Inferior parietal cortex (tissue), 1 donor: Measurements from ENCODE around the gene GJA8.
"Not testable (repeated sequence)": the region's sequence is repeated elsewhere in the genome, so short reads cannot be mapped to it uniquely, and the experiment has no call there.

Experiments
- DNase-seq: peaks from one replicate; pipeline ENCODE4 v3.0.0-alpha.2; 2016; ENCODE audit errors: extremely low spot score

The GJA8 gene

DNA sequence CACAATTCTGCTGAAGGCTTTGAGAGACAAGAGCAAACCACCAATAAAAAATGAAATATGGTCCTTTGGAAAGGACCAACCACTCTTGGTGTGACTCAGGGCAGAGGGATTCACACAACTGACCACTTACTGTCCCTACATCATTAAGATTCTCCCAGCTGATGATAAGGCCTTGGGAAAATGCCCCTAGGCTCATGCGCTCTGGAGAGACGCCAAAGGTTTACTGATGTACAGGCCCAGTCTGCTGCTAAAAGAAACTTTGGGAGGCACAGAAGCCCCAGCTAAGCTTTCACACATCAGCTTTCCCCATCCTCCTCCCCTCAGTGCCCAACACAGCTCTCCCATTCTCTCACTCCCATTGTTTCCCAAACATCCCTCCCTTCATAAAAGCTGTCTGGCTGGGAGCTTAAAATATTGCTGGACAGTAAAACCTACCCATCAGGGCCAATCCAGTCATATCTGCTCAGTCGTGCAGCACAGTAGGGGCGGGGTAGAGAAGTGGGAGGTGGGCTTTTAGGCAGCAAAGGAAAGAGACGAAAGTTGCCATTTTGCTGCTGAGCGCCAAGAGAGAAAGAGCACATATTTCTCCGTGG is at the start of gene GJA8:
TSS of gene GJA8 (plus strand) at position 543 of the 593 bp plus-strand sequence. CDS start 5,161 bp downstream, outside the sequence.
- DNase-seq, result no peak

DNA sequence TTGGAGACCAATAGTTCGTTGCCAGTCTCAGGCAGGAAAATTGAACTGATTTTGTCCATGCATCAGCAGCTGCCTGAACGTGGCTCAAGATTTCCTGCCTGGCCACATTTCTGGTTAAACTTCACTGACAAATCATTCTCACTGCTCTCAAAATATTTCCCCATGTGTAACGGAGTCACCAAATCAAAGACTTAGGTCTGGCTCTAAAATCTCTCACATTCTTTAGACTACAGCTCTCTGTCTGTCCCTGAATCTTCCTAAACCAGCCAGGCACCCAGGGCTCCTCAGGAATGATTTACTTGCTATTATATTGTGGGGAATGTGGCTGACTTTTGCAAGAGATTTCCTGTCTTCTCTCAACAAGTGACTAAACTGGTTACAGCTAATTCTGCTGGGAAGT is 49.2 kb upstream of the GJA8 start:
- DNase-seq, result no peak

GRCh38 chr1:147854989-147855388 is 47.6 kb upstream of the GJA8 start:
- not testable (repeated sequence) for DNase-seq

GRCh38 chr1:147855996-147856395 is 46.6 kb upstream of the GJA8 start:
- DNase-seq, result not testable (repeated sequence)

DNA sequence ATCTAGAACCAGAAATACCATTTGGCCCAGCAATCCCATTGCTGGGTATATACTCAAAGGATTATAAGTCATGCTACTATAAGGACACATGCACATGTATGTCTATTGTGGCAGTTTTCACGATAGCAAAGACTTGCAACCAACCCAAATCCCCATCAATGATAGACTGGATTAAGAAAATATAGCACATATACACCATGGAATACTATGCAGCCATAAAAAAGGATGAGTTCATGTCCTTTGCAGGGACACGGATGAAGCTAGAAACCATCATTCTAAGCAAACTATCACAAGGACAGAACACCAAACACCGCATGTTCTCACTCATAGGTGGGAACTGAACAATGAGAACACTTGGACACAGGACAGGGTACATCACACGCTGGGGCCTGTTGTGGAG is 35.4 kb upstream of the GJA8 start:
- not testable (repeated sequence) for DNase-seq

- DNase-seq, result no peak
Measured at GRCh38 chr1:147878022-147878421, 24.6 kb upstream of the GJA8 start.

GRCh38 chr1:147879911-147880310 is 22.7 kb upstream of the GJA8 start:
- no peak for DNase-seq

- DNase-seq, result no peak
Measured at GRCh38 chr1:147882535-147882934, 20.1 kb upstream of the GJA8 start.

- peak; percentile 14 for DNase-seq
Measured at GRCh38 chr1:147890177-147890790, 12.3 kb upstream of the GJA8 start.

- DNase-seq, result peak; percentile 40
Measured at GRCh38 chr1:147891088-147891487, 11.5 kb upstream of the GJA8 start.

- peak; percentile 7 for DNase-seq
Measured at GRCh38 chr1:147892216-147892615, 10.4 kb upstream of the GJA8 start.

DNA sequence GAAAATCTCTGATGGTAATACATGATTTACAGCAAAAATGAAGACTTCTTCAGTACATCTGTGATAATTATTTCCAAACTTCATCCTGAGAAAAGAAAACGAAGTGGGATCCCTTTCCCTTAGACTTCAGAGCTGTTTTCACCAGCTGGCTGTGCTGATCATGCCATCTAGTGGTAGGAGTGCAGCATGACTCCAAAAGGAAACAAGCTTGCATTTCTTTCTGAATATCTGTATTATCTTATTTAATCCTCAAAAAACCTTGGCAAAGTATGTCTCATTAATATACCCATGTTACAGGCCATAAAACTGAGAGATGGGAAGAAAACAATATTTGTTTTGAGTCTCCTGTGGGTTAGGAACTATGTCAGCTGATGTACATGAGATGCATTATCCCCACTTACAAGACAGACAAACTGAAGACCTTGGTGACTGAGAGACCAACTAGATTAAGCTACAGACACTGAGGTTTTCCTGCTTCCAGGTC is 9.8 kb upstream of the GJA8 start:
- peak; percentile 79 for DNase-seq

- DNase-seq, result no peak
Measured at GRCh38 chr1:147895123-147895522, 7.5 kb upstream of the GJA8 start.

DNA sequence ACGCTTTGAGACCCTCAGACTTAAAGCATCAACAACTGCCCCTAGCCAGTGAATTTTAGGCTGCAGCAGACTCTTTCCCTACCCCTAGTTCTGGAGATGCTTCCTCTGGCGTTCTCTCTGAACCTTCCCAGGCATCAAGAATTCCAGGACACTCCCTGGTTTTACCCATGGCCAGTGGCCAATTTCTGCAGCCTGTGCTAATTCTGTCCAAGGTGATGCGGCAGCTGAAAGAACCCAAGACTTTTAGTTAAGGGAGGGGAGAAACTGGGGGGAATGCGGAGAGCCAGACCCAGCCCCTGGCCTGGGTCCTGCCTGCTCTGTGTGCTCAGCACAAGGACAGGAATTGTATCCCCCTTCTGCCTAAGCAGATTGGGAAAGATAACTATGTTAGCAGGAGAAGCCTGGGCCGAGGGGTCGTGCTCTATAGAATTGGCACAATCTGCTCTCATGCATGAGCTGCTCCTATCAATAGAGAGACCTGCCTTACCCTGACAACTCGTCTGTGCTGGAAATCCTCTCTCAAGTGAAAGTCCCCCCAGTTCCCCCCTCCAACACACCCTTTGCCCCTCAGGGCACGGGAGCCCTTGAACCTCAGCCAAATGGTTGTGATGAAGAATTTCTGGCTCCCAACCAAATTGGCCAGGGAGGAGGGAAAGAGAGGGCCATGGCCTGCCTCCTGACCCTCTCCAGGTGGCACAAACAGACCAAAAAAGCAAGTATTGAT is 5.4 kb upstream of the GJA8 start:
- no peak for DNase-seq

GRCh38 chr1:147897789-147898188 is 4.8 kb upstream of the GJA8 start:
- DNase-seq, result no peak

DNA sequence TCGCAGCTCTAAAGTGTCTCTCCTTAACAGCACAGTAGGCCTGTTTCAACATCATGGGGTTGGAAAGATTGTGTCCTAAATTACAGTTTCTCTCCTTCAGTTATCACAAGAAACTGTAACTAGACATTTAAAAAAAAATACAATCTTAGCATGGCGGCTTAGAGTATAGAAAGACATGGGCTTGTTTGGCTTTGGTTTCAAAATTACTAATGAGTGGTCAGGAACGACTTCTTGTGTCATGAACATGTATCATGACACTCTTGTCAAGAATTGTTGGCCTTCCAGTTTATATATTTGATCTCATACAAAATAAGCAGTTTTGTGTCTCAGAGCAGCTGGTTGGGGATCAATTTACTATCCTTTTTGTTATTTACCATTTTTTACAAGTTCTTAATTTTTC is 2.1 kb downstream of the GJA8 start:
- DNase-seq, result no peak

DNA sequence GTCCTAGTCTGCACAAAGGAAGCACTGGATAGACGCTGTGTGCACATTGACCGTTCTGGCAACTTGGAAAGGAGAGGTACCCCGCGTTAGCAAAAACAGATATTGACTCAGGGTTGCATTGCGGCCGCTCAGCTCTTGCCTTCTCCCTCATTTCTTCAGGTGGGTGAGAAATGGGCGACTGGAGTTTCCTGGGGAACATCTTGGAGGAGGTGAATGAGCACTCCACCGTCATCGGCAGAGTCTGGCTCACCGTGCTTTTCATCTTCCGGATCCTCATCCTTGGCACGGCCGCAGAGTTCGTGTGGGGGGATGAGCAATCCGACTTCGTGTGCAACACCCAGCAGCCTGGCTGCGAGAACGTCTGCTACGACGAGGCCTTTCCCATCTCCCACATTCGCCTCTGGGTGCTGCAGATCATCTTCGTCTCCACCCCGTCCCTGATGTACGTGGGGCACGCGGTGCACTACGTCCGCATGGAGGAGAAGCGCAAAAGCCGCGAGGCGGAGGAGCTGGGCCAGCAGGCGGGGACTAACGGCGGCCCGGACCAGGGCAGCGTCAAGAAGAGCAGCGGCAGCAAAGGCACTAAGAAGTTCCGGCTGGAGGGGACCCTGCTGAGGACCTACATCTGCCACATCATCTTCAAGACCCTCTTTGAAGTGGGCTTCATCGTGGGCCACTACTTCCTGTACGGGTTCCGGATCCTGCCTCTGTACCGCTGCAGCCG is 5.4 kb downstream of the GJA8 start:
- no peak for DNase-seq

DNA sequence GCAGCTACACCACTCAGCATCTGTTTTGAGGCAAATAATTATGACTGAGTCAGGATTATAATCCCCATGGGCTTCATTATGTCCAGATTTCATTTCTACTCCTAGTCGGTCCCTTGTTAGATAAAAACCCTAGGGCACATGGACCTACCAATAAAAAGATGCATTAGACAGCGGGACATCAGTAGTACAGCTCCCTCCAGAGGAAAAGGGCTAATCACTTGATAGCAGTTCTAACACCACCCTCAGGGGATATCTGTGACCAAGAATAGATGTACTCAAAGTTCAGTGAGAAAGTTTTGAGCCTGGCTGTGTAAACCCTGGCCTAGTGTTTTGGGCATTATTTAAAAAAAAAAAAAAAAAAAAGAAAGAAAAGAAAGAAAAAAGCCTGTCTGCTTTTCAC is 10.0 kb downstream of the GJA8 start:
- DNase-seq, result no peak

GRCh38 chr1:147913362-147913942 is 10.9 kb downstream of the GJA8 start:
- no peak for DNase-seq

DNA sequence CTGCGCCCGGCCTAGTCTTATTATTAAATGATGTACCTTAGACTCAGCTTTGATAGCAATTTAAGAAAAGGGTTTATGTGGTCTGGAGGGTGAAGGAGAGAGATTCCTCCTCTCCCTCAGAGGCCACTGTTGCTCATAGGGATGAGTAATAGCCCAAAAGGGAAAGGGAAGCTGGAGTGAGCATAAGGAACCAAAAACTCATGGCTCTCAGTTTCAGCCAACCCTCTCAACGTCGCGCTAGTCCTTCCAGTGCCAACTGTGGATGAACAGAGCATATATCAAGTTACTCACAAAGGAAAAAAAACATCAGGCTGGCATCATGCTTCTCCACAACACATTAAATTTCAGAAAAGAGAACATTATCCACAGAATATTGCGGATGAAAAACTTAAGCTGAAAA is 17.3 kb downstream of the GJA8 start:
- DNase-seq, result no peak

- DNase-seq, result no peak
Measured at GRCh38 chr1:147924813-147925212, 22.2 kb downstream of the GJA8 start.

DNA sequence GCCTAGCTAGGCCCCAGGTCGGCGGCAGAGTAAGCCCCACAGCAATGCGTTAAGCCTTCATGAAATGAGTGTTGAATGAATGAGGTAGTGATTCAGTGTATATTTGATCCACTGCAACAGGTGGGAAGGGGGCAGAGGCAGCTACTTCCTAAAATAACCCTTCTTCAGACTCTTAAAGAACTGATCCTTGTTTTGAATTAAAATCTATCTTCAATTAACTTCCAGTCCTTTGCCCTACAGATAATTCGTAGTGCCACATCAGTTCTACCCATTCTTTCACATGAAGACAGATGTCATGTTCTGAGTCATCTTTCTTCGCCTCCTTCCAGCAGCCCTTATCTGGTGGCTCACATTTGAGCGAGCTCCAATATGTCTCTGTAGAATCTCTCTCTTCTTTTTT is 24.6 kb downstream of the GJA8 start:
- not testable (repeated sequence) for DNase-seq
